NCI-H1417 (cell line): ENCODE measurements around the gene SEBOX.

Source experiments
- DNase-seq, 3 experiments: peaks; one replicate each; lab custom pipeline; 2025; lab: John Stamatoyannopoulos, UW

SEBOX gene

DNA sequence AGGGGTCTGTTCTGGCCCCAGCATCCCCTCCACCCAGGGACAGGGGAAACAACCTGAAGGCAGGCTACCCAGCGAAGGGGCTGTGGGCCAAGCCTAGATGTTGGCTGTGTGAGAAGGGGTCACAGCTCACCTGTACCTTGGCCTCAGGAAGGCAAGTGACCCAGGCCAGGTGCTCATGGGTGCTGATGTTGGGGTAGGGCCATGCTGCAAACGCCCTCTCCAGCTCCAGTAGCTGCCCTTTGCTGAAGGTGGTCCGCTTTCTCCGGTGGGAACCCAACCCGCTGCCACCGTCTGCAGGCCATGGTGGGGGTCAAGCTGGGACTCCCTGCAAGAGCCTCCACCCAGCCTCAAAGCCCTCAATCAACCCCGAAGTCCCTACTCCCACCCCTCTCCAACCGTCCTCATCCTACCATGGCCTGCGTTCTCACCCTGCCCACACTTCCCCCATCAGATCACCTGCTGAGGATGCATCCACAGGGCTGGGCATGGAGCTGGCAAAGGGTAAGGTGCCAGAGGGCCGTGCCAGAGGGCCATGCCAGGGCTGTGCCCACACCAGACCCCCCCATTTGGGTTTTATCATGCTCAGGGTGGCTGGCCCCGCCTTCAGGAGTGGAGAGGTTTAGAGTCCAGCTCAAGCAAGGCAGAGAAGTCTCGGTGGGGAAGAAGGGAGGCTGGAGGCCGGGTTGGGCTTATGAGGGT, at the start of gene SEBOX:
Gene SEBOX (minus strand): TSS at position 535 of the 699 bp plus-strand sequence. CDS start 48 bp downstream, at position 487.
- no peak for DNase-seq

DNA sequence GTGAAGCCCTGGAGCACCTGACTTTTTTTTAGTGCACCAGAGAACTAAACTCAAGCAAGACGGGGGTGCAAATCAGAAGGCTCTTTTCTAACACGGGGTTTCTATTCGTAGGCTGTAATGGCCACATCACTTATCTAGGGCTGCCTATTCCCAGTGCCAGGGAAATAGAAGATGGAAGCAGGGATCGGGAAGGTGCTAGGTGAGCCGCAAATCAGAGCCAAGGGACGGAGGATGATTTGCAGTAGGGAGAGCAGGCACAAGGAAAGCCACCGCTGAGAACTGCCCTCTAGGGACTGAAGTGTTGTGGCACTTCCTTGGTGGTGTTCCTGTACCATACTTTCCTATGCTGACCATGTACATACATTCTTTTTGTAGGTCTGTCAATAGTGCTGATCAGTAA, 48.8 kb upstream of the SEBOX start:
- no peak for DNase-seq

- no peak for DNase-seq
These were observed 47.1 kb upstream of the SEBOX start for GRCh38 chr17:28412099-28412498.

- DNase-seq = no peak
These were observed 42.9 kb upstream of the SEBOX start for GRCh38 chr17:28407974-28408306.

GRCh38 chr17:28407130-28407973, 42.4 kb upstream of the SEBOX start:
- peak; percentile 61 to 95 (median 85) for DNase-seq

GRCh38 chr17:28406473-28406814, 41.4 kb upstream of the SEBOX start:
- peak in 2 of 3 experiments; percentile 61 to 85 for DNase-seq

- DNase-seq = peak; percentile 54 to 87 (median 85)
These were observed 40.9 kb upstream of the SEBOX start, which contains the start of gene SLC46A1 for GRCh38 chr17:28405632-28406472. Gene SLC46A1 (minus strand): TSS chr17:28406212. CDS start chr17:28406114, 98 bp downstream.

DNA sequence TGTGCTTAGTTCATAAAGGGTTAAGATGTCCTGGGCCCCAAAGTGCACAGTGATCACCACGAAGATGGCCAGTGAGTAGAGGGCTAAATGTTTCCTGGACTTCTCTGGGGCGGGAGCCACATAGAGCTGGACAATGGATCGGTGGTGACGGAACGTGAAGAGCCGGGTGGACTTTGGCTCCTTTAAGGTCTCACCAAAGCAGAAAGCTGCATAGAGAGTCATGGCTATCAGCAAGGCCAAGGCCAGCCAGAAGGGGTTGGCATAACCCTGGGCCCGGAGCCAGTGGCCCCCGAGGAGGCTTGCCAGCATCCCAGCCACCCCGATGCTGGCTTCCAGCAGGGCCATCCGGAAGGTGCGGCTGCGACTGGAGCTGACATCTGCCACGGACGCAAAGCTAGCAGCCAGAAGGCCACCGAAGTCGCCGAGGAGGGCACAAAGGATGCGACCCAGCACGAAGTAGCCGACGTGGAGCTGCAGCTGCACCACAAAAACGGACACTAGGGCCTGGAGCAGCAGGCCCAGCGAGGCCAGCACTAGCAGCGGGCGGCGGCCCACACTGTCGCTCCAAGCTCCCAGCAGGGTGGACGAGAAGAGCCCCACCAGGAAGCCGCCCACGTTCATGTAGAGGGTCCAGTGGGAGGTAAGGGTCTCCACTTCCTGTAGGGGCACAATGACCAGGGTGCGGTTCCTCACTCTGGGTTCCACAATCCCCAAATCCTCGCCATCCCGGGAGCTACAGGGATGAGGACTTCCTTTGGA, 40.0 kb upstream of the SEBOX start:
- DNase-seq = peak in 2 of 3 experiments; percentile 72 to 74

DNA sequence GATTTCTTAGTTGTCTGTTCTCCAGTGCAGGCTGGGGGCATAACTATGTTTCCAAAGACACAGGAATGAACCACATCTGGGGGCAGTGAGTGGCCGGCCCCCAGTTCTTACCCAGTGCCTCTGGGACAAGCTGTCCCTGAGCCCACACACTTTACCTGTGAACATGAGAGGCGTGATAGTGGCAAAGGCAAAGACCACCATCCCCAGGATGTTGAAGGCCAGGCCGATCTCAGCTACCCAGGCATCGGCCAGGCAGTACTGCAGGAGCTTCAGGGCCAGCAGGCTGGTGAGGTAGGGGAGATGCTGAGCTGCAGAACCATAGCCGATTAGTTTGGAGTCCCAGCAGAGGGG, 39.4 kb upstream of the SEBOX start:
- DNase-seq = no peak

DNA sequence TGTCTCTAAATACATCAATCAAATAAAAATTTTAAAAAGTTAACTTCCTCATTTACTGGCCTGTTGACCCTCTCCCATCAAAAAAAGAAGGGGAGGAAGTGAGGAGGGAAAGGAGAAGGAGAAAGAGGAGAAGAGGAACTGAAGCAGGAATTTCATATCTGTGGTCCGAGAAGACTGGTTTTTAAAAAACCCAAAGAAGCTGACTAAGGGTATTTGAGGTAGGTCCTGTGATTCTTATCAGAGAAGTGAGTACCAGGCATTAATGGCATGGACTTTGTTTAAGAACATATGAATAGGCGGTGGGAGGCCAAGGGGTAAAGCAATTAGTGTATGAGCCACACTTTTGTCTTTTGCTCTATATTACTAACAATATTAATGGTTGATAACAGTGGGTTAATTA, 39.0 kb upstream of the SEBOX start:
- no peak for DNase-seq

GRCh38 chr17:28402844-28403243, 37.8 kb upstream of the SEBOX start:
- no peak for DNase-seq

DNA sequence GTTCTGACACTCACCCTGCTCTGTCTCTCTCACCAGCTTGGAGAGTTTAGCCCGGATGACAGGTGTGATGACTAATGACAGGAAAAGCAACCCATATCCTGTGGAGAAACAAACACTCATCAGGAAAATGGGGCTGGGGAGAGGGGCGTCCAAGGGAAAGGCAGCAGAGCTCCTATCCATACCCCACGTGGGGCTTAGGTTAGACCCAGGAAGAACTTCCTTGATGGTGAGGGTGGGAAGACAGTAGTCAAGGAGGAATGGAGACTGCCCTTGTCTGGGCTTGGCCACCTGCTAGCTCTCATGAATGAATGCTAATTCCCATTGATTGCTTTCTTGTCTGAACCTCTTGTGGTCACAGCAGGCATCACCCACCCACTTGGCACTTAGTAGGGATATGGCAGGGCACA, 37.2 kb upstream of the SEBOX start:
- peak in 2 of 3 experiments; percentile 36 to 71 for DNase-seq

DNA sequence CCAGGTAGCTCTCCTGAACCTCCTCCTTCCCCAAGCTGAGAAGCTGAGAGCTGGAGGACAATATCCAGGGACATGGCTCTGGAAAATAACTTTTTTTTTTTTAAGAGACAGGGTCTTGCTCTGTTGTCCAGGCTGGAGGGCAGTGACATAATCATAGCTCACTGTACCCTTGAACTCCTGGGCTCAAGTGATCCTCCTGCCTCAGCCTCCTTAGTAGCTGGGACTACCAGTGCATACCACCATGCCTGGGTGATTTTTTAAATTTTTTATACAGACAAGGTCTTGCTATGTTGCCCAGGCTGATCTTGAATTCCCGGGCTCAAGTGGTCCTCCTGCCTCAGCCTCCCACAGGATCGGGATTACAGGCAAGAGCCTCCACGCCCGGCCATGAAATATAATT, 34.8 kb upstream of the SEBOX start:
- no peak for DNase-seq

GRCh38 chr17:28398280-28398981, 33.4 kb upstream of the SEBOX start:
- DNase-seq = no peak

GRCh38 chr17:28397687-28398279, 32.8 kb upstream of the SEBOX start:
- no peak for DNase-seq

- no peak for DNase-seq
These were observed 32.3 kb upstream of the SEBOX start for GRCh38 chr17:28397275-28397674.

GRCh38 chr17:28396635-28397239, 31.7 kb upstream of the SEBOX start:
- DNase-seq = no peak

DNA sequence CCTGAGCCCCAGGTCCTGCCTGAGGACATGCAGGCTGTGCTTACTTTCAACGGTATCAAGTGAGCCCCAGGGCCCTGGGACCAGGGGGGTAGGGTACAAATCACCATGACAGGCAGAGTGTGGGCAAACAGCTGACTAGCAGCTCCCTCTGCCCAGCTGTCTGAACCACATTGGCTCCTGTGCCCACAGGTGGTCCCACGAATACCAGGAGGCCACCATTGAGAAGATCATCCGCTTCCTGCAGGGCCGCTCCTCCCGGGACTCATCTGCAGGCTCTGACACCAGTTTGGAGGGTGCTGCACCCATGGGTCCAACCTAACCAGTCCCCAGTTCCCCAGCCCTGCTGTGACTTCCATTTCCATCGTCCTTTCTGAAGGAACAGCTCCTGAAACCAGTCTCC, 31.0 kb upstream of the SEBOX start:
- DNase-seq = no peak

DNA sequence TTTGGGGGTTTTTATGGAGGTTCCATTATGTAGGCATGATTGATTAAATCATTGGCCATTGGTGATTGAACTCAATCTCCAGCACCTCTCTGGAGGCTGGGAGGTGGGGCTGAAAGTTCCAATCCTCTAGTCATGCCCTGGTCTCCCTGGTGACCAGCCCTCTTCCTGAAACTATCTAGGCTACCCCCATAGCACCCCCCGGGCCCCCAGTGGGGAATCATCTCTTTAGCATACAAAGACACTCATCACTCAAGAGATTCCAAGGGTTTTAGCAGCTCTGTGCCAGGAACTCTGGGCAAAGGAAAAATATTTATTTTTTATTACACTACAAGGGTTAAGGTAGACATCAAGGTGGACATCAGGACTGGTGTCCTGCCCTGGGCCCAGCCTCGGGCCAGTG, 30.4 kb upstream of the SEBOX start:
- no peak for DNase-seq
